ENCODE results near the gene SCN4B. TPM values are rescaled to one million over a fixed set of nuclear protein-coding genes. Genes with fewer than 3 reads are reported as not detected.

The SCN4B gene
- total RNA-seq, 4 donors from 2014 or later: 2.7 to 5.8 (median 3.8) TPM

- WGBS, 2 donors (ENCODE audit: low coverage in 1 of 2): 31 to 60% methylated on average over 3 to 4 of the region's 4 CpGs
Measured at GRCh38 chr11:118095493-118095892, 57.1 kb downstream of the SCN4B start.

GRCh38 chr11:118092907-118093571, 59.6 kb downstream of the SCN4B start:
- Histone ChIP-seq H3K27ac (no peak overlapping the region), H3K4me3 (no peak overlapping the region), H3K36me3 (no peaks in the 10 kb centered on the region), H3K4me1 (no peaks in the 10 kb centered on the region), H3K9me3 (peaks cover 0 to 6% (median 0%) of the 10 kb centered on the region in 3 donors), H3K27me3 (peaks cover 45% of the 10 kb centered on the region)
- TF ChIP-seq POLR2AphosphoS5 (IDR thresholded peaks at IDR 0.05): no peak
- no peak for TF ChIP-seq POLR2A (IDR thresholded peaks at IDR 0.05)
- TF ChIP-seq EP300 (IDR thresholded peaks at IDR 0.05): no peak
- TF ChIP-seq CTCF (IDR thresholded peaks at IDR 0.05): no peak
- no peak for ATAC-seq
- WGBS, 2 donors (ENCODE audit: low coverage in 1 of 2): 100% methylated on average over 1 of the region's 8 CpGs; no CpG with 5 or more reads in 1 of the 2 donors

More at GRCh38 chr11:118095493-118095892, 57.1 kb downstream of the SCN4B start:
- TF ChIP-seq POLR2A (IDR thresholded peaks at IDR 0.05): no peak
- TF ChIP-seq POLR2AphosphoS5 (IDR thresholded peaks at IDR 0.05): no peak
- no peak for TF ChIP-seq CTCF (IDR thresholded peaks at IDR 0.05)
- TF ChIP-seq EP300 (IDR thresholded peaks at IDR 0.05): no peak
- Histone ChIP-seq H3K36me3 (no peaks in the 10 kb centered on the region), H3K27me3 (peaks cover 53% of the 10 kb centered on the region), H3K4me1 (no peaks in the 10 kb centered on the region), H3K27ac (no peak overlapping the region), H3K4me3 (no peak overlapping the region), H3K9me3 (no peaks in the 10 kb centered on the region)
- ATAC-seq: no peak

- Histone ChIP-seq H3K27me3 (peaks cover 33% of the 10 kb centered on the region), H3K27ac (no peak overlapping the region), H3K4me3 (no peak overlapping the region), H3K4me1 (peaks cover 0 to 7% (median 0%) of the 10 kb centered on the region in 3 donors), H3K9me3 (peaks cover 0 to 18% (median 0%) of the 10 kb centered on the region in 3 donors), H3K36me3 (no peaks in the 10 kb centered on the region)
- no peak for ATAC-seq
- no peak for TF ChIP-seq CTCF (IDR thresholded peaks at IDR 0.05)
- no peak for TF ChIP-seq EP300 (IDR thresholded peaks at IDR 0.05)
- no peak for TF ChIP-seq POLR2AphosphoS5 (IDR thresholded peaks at IDR 0.05)
- 69 to 100% methylated on average over 1 to 4 of the region's 6 CpGs for WGBS, 2 donors (ENCODE audit: low coverage in 1 of 2)
Measured at GRCh38 chr11:118091690-118092089, 60.9 kb downstream of the SCN4B start.

GRCh38 chr11:118090545-118091162, 62.0 kb downstream of the SCN4B start:
- peaks cover 0 to 18% (median 0%) of the 10 kb centered on the region in 3 donors for H3K9me3 ChIP-seq
- no peaks in the 10 kb centered on the region for H3K36me3 ChIP-seq
- H3K4me3 ChIP-seq: no peak overlapping the region
- no peak for ATAC-seq
- H3K27ac ChIP-seq: no peak overlapping the region
- peaks cover 26% of the 10 kb centered on the region for H3K27me3 ChIP-seq
- peaks cover 0 to 7% (median 0%) of the 10 kb centered on the region in 3 donors for H3K4me1 ChIP-seq
- TF ChIP-seq POLR2AphosphoS5 (IDR thresholded peaks at IDR 0.05) (no peak), CTCF (IDR thresholded peaks at IDR 0.05) (no peak), POLR2A (IDR thresholded peaks at IDR 0.05) (no peak), EP300 (IDR thresholded peaks at IDR 0.05) (no peak)
- 58 to 77% methylated on average over 4 to 7 of the region's 7 CpGs for WGBS, 2 donors (ENCODE audit: low coverage in 1 of 2)

- WGBS, 2 donors (ENCODE audit: low coverage in 1 of 2): 46 to 60% methylated on average over 1 to 2 of the region's 4 CpGs
- no peak overlapping the region for H3K27ac ChIP-seq
- ATAC-seq: peak; percentile 48
- no peaks in the 10 kb centered on the region for H3K36me3 ChIP-seq
- H3K9me3 ChIP-seq: peaks cover 0 to 18% (median 0%) of the 10 kb centered on the region in 3 donors
- peaks cover 0 to 15% (median 5%) of the 10 kb centered on the region in 3 donors for H3K4me1 ChIP-seq
- H3K27me3 ChIP-seq: peaks cover 19% of the 10 kb centered on the region
- TF ChIP-seq CTCF (IDR thresholded peaks at IDR 0.05) (no peak), POLR2A (IDR thresholded peaks at IDR 0.05) (no peak), EP300 (IDR thresholded peaks at IDR 0.05) (no peak), POLR2AphosphoS5 (IDR thresholded peaks at IDR 0.05) (no peak)
- H3K4me3 ChIP-seq: no peak overlapping the region
Measured at GRCh38 chr11:118088531-118088930, 64.1 kb downstream of the SCN4B start.

Data from gastroesophageal sphincter (tissue), 4 donors.